Brain pericyte (primary cell): ENCODE data around the gene RASL11A.
"Not testable (repeated sequence)": the region's sequence is repeated elsewhere in the genome, so short reads cannot be mapped to it uniquely, and the experiment has no call there.

Experiments used
- DNase-seq: peaks from one replicate; pipeline ENCODE4 v3.0.0-alpha.2; 2012; ENCODE audit warnings: low read depth, low spot score

The RASL11A gene

DNA sequence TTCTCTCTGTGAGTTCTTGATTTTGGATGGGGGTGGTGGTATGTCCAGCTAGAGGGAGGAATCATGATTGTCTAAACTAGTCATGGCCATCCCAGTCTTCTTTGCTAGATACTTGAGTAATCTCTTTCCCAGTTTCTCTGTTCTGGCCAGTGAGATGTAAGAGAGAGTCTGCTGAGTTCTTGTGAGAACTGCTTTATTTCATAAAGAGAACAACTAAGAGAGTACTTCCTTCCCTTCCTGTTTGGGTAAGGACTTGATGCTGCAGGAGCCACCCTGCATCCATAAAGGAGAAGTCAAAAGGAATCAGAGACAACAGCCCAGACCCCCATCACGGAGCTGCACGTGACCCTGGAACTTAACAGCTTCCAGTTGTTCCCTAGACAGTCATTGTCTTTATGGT, 3.0 kb upstream of the RASL11A start:
- no peak for DNase-seq

DNA sequence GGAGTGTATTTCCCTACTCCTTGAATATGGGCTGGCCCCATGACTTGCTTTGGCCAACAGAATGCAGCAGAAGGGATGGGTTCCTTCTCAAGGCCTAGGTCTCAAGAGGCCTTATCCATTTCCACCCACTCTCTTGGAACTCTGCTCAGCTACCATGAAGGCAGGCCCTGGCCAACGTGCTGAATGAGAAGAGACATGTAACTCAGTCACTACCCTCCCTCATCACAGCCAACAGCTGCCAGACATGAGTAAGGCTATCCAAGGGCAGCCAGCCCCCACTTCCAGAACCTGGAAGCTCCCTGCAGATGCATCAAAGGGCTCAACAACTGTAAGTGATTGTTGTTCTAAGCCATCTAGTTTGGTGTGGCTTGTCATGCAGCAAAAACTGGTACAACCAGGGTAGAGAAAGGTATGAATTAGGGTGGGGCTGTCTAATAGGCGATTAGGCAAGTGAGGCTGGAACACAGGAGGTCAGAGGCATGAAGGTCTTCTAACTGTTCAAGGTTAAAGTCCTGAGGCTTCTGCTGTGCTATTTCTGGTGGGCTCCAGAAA, 1.4 kb upstream of the RASL11A start:
- DNase-seq, result no peak

DNA sequence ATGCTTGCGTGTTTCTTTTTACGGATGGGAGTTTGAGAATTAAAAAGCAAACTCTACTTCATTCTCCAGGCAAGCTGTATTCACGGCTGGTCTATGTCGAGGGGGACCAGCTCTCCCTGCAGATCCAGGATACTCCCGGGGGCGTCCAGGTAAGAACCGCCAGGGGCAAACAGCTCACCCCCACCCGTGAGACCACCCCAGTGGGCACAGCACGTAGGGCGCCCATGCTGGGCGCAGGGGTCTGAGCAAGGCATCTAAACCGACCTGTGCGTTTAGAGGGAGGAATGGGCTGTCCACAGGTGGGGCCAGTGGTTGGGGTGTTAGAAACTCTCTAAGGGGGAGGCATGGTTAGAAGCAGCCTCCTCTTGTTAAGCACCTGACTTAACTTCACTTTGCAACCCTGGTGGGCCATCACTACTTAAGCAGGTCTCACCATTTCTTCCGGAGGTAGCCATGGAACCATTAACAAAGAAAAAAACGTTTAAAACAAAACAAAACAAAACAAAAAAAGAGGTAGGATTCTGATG, 1.0 kb downstream of the RASL11A start:
- no peak for DNase-seq

DNA sequence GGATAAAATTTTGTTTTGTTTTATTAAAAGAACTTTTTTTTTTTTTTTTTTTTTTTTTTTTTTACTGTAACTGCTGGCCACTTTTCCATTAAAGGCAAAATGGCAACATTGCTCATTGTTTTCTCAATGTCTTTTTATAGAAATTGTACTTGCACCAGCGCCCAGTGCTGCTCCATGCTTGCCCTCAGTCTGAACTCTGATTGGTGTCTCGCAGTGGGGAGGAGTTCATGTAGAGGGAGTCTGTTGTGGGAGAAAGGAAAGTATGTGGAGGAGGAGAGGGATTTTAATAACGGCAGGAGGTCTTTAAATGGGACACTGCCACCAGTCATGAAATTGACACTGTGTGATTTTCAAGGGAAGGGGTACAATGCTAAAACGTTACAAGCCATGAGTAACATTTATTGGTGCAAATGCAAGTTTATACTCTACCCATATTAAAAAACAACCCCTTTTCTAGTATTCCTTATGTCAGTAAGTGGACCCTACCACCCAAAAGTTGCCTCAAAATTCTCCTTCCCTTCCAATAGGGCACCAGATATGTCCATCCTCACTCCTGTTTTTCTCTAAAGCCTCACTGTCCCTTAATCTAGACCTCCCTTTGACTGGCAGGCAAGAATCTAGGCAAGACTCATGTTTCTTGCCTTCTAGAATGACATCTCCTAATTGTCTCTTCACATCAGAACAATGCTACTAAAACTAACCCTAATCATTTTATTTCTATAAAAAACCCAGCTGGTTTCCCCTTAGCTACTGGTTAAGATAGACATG, 3.2 kb downstream of the RASL11A start:
- no peak for DNase-seq

DNA sequence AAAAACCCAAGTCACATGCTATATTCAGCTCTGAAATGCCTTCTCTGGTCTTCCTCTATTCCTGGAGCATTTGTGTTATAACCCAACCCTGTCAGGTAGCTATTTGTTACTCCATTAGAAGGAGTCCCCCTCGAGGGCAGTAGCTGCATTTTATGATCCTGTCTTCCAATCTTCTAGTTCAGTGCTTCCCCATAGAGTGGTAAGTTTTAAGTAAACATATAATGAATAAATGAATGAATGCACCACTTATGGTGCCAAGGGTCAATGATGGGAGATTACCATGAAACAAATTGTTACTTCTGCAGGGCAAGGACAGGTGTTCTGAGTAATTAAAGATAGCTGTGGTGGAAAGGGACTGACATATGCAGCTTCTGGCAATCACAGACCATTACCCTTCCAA, 4.0 kb downstream of the RASL11A start:
- DNase-seq, result no peak

DNA sequence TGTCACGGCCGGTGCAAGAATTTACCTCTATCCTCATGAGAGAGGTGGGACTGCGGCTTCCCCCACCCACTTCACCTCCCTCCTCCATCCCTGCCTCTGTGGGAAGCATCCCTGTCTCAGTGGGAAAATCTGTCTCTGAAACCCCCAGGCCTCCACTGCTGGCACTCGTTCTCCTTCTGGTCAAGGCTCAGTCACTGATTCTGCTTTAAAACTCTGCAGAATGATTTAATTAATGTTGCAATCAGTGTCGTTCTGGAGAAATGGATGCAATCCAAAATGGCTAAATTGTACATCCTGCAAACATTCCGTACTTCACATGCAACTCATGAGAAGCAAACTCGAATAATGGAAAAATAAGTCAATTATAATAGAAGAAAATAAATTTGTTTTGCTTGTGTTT, 5.6 kb downstream of the RASL11A start:
- no peak for DNase-seq

DNA sequence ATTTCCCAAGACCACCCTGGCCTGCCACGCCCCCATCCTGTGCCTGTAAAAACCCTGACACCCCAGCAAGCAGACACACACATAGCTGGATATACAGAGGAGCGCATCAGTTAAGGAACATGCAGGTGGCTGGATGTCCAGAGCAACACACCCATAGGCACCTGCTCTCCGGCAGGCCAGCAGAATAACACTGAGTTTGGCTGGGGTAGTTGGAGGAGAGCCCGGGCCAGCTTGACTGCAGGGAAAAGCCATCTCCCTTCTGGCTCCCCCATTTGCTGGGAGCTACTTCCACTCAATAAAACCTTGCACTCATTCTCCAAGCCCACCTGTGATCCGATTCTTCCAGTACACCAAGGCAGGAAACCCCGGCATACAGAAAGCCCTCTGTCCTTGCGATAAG, 8.9 kb downstream of the RASL11A start:
- DNase-seq, result no peak

DNA sequence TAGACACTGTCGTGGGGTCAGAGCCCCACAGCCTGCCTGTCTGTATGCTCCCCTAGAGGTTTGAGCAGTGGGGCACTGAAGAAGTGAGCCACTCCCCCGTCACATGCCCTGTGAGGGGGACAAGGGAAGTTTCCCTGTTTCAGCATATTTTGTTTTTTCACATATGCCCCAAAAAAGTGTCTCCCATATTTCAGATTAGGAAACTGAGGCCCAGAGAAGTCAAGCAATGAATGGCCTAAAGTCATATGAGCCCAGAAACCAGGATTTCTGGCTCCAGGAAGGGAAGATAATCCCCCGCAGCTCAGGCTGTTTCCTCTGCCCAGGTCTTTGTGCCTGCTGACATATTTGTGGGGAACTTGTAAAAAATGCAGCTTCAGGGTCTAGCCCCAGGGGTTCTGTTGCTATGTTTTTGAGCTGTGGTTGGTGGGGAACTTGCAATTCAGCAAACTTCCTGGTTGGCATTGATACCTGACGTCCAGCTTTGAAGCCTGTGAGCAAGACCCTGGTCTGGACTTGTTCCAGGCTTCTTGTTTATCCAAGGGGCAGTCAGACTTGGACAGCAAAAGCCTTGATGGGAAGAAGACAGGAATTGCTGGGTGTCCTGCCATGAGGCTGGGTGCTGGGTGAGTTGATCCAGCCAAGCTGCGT, 9.5 kb downstream of the RASL11A start:
- no peak for DNase-seq

DNA sequence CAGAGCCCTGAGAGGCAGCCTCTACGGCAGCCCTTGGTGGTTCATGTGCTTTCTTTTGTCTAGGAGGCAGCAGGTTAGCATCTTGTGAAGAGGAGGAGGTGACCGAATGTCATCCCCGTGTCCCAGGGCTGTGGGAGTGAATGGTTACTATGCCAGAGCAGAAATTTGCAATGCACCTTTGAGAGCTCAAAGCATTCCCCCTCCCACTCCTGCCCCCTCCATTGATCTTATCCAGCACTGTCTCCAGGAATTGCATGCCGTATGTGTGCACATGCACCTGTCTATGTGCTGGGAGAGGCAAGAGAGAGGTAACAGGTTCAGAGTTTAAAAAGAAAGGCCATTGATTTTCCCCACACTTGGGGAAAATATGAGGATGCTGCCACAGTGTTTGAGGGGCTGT, 10.2 kb downstream of the RASL11A start:
- no peak for DNase-seq

DNA sequence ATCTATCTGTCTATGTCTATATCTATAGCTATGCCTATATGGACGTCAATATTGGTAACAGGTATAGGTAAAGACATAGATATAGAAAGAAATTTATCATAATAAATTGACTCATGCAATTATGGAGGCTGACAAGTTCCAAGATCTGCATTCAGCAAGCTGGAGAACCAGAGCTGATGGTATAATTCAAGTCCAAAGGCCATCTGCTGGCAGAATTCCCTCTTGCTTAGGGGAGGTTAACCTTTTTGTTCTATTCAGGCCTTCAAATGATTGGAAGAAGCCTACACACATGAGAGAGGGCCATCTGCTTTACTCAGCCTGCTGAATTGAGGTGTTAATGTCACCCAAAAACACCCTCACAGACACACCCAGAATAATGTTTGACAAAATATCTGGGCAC, 10.8 kb downstream of the RASL11A start:
- DNase-seq, result no peak

DNA sequence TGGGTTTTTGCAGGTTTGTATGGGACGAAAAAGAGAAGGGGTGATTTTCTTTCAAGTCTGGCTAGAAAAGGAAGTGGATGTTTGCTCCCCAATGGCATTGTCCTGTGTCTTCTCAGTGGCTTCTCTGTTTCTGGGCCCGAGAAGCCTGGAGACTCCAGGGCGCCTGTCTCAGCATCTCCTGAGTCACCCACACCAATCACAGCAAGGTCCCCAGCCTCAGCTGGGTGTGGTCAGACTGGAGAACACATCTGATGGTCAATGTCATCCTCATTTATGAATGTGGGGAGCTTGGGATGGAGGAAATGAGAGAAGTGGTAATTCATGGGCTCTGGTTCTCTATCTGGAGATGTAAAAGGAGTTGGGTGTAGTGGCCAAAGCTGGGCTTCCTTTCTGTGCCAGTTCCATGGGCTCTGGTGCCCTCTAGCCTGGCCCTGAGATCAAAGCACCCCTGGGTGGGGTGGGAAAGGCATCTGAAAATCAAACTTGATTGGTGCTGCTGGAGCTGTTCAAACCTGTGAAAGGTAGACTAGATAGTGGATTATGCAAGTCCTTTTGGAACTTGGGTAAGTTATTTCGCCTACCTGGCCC, 13.4 kb downstream of the RASL11A start:
- DNase-seq, result no peak

DNA sequence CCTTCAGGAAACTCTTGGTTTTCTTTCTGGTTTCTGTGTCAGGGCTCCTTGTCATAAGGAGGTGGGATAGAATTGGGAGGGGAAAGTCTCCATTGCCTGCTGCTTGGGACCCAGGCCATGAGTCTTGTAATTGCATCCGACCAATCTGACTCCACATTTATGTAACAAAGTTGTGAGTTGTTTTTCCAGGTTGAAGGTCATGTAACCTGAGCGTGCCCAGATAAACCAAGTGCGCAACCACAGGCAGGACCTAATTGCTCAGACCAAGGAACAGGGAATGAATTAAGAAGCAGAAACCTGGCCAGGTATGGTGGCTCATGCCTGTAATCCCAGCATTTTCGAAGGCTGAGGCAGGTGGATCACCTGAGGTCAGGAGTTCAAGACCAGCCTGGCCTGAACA, 17.8 kb downstream of the RASL11A start:
- no peak for DNase-seq

DNA sequence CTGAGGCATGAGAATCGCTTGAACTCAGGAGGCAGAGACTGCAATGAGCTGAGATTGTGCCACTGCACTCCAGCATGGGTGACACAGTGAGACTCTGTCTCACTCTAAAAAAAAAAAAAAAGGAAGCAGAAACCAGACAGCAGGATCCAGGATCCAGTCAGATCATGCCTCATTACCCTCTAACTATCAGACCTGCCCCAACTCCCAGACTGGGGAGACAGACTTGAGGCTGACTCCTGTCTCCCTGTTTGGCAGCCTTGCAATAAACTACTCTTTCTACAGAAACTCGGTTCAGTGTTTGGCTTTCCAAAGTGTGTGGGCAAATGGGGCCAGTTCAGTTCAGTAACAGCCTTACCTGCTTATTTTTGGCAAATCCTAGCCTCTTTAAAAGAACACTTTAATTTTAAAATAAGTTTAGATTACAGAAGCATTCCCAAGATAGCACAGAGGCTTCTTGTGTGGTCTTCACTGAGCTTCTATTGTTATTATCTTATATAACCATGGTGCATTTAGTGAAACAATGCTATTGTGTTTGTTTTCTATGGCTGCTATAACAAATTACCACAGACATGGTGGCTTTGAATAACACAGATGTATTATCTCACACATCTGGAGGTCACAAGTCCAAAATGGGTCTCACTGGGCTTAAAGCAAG, 18.5 kb downstream of the RASL11A start:
- DNase-seq, result no peak

DNA sequence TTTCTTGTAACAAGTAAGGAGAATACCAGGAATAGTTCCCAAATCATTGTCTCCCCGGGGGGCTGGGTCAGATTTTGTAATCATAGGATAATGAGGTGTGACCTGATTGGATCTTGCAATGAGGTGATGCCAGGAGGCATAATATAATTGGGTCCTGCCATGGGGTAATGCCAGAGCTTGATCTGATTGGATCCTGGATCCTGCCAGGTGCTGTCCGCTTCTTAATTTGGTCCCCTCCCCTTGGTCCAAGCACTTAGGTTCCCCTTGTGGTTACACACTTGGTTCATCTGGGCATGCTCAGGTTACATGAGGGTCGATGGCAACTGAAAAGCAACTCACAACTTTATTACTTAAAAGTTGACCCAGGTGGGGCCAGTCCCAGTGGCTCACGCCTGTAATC, 20.1 kb downstream of the RASL11A start:
- no peak for DNase-seq

DNA sequence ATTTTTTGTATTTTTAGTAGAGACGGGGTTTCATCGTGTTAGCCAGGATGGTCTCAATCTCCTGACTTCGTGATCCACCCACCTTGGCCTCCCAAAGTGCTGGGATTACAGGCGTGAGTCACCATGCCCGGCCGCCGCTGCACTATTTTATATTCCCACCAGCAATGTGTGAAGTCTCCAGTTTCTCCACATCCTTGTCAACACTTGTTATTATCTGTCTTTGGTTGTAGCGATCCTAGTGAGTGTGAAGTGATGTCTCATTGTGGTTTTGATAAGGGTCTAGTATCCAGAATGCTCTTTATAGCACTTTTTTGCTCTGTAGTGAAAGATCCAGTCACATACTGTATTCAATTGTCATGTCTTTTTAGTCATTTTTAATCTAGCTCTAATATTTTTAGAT, 21.3 kb downstream of the RASL11A start:
- DNase-seq, result not testable (repeated sequence)

DNA sequence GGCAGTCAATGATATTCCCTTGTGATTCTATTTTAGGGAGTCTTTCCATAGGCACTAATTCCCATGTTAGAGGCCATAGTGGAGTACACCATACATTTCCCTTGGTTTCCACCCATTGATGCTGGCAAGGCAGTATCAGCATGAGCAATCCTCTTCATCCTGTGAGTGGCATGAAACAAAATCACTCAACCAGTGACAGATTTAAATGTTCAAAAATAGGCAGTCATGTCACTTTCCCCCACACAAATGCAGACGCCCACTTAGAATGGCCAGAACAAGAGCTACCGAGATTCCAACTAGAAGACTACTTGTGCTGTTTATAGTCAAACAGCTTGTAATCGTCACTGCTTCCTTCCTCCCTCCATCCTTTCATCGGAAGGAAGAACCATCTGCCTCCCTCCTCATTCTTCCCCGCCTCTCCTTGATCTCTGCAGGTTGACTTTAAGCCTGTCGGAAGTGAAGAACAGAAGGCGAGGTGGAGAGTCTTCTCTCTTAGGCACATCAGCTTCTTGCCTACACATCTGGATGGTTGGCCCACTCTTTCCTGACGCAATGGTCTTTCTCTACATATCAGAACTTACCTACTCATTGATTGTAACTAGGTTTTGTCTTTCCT, 22.6 kb downstream of the RASL11A start:
- no peak for DNase-seq

DNA sequence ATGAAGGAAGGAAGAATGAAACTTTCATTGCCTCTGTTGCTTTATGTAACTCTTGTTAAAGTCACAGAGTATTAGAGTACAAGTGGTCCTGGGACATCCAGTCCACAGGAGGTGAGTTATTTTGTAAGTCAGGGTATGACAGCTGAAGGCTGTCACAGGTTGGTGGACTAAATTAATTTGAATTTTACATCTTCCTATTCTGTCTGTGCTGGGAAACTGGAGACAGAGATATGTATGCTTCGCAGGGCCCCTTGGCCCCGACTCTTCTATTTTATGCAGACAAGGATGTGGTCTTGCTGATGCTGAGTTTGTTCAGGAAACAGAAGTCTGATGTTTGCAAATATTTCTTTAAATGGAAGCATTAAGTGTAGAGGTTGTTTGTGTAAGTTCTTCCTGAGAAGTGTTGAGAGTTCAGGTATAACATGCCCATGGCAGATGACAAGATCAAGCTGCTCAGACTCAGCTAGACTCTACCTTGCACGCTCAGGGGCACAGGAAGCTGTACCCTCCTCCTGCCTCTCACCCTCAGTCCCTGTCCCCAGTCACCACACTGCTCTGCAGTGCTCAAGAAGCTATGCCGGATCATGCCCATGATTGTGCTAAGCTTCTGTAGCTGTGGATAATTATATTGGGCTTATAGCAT, 23.4 kb downstream of the RASL11A start:
- DNase-seq, result no peak

DNA sequence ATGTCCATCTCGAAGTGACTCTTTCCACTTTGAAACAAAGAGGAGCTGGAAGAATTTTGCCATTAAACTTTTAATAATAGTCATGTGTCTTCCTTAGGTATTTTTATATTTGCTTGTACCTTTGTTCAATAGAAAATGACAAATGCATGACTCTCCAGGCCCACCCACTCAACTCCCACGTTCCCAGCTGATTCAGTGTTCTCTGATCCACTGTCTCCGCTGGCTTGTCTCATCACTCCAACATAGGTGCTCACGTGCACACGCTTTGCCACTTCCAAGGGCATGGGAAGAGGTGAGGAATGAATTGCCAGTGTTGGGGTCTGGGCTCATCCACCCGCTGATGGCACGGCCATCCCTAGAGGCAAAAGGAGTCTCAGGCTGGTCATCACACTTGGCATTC, 24.5 kb downstream of the RASL11A start:
- DNase-seq, result no peak

DNA sequence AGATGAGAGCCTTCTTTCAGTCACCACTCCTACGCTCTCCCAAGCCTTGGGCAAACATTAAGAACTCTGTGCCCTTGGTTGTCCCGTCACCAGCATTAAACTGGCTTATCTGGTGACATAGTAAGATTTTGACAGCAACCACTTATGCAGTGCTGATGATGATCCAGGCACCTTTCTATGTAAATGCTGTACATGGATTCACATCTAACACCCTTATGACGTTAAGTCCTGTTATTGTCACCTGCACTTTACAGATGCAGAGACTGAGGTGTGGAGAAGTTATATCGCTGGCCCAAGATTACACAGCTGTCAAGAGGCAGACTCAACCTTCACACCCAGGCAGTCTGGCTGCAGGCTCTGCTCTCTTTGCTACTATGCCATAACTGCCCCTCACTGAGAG, 25.0 kb downstream of the RASL11A start:
- no peak for DNase-seq

DNA sequence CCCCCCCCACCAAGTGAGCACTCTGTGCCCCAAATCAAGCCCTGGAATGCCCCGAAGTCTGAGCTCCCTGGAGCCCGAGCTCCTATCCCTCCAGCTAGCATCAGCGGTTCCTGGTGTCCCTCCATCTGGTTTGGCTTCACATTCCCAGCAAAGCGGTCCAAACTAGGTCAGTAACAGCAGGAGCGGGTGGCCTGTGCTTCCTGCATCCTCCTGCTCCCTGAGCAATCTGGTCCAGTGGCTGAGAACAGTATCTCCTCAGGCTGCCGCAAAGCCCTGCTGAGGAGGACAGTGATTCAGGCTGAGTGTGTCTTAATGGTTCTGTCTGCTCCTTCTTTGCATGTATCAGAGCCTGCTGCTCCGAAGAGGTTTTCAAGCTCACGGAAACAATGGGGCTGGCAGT, 25.9 kb downstream of the RASL11A start:
- no peak for DNase-seq

DNA sequence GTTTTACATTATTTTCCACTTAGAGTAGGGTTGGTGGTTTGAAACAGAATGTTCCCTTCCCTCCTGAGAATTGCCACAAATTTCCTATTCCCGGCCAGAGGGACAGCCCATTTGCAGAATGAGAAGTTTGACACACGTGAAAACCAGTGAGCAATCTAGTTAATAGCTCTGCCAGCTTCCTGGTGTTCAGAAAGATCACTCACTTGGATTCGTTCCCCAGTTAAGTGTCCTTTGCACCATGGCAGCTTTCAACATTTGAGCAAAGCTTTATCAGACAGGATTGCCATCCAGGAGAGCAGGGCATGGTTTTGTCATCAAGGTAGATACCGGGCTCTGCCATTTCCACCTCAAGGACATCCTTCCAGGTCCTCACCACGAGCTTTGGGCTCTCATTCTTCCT, 28.2 kb downstream of the RASL11A start:
- DNase-seq, result no peak
